Mucosa of descending colon (tissue), 3 donors: Measurements from ENCODE around the gene NCK1. TPM values are rescaled to one million over a fixed set of nuclear protein-coding genes. Genes with fewer than 3 reads are reported as not detected.

Source experiments
- ATAC-seq: fragments of 200-7000 bp; cut with Tn5 transposase; one replicate; pipeline ENCODE4 v1.9.1; 2020; ENCODE audit warnings: mild to moderate bottlenecking, moderate library complexity
- DNase-seq, 3 donors: peaks; one replicate each; pipeline ENCODE4 v3.0.0-alpha.2; 2020
- H3K36me3 ChIP-seq: fragments of 200-600 bp; one replicate; pipeline ENCODE4 v1.8.0; 2021; ENCODE audit warnings: low read depth, mild to moderate bottlenecking
- H3K4me1 ChIP-seq: fragments of 200-600 bp; one replicate; pipeline ENCODE4 v1.8.0; 2021; ENCODE audit warnings: low read depth, mild to moderate bottlenecking
- H3K4me3 ChIP-seq: fragments of 200-600 bp; one replicate; pipeline ENCODE4 v1.8.0; 2021; ENCODE audit warnings: mild to moderate bottlenecking
- H3K9me3 ChIP-seq: fragments of 200-600 bp; one replicate; pipeline ENCODE4 v1.8.0; 2021; ENCODE audit warnings: mild to moderate bottlenecking
- intact Hi-C, 2 donors: fragments of 100-400 bp; cut with DNase I in 1 of 2; cut with micrococcal nuclease in 1 of 2; formaldehyde crosslinking; loops; one replicate each; pipeline versions ENCODE4 v1.11.0 to v1.11.1; 2022; cut with DNase I, micrococcal nuclease
- long read RNA-seq, 2 donors: library from polyadenylated mRNA; unstranded; transcript quantifications; one replicate each; pipeline ENCODE4 v2.0.0, GENCODE V29; 2019 to 2021
- total RNA-seq, 3 donors: library from RNA; stranded (reverse); fragmentation: NEBNext Ultra II Directional in 2 of 3; extraction: Animal tissue kit (Norgen Biotek cat#: 25700) in 2 of 3; gene quantifications; one replicate each; pipeline versions ENCODE4 v1.2.1 to v1.2.4, GENCODE V29; 2021 to 2023
- TF ChIP-seq, protein P1 (sequence below): fragments of 200-600 bp; IDR thresholded peaks from one replicate; pipeline ENCODE4 v1.8.0; 2022; ENCODE audit warnings: antibody characterized with exemption, mild to moderate bottlenecking
- donor health status: DM: no; HTN: no; CAD: no; lungs with moderate emphysema.
- donor health status: DM: no; HTN: no; CAD: no.
- donor health status: DM: no; HTN: yes; CAD: no.

NCK1 gene
- 10 to 100 TPM; 47.0 to 56.4 (median 50.1) TPM for total RNA-seq
- long read RNA-seq, donor 1, transcript NCK1-201 (4 exons, 1,937 nt) = minor isoform, 9 of 30 reads
- long read RNA-seq, donor 1, transcript NCK1-204 (3 exons, 2,403 nt) = major isoform, 12 of 30 reads
- long read RNA-seq, donor 1, partial matches to known transcripts = 0 of 30 reads
- long read RNA-seq, donor 1, other reads (novel, unspliced or antisense) = 4 of 30 reads
- long read RNA-seq, donor 2, transcript NCK1-201 (4 exons, 1,937 nt) = minor isoform, 5 of 49 reads
- long read RNA-seq, donor 2, transcript NCK1-204 (3 exons, 2,403 nt) = major isoform, 28 of 49 reads
- long read RNA-seq, donor 2, partial matches to known transcripts = 0 of 49 reads
- long read RNA-seq, donor 2, other reads (novel, unspliced or antisense) = 7 of 49 reads

DNA sequence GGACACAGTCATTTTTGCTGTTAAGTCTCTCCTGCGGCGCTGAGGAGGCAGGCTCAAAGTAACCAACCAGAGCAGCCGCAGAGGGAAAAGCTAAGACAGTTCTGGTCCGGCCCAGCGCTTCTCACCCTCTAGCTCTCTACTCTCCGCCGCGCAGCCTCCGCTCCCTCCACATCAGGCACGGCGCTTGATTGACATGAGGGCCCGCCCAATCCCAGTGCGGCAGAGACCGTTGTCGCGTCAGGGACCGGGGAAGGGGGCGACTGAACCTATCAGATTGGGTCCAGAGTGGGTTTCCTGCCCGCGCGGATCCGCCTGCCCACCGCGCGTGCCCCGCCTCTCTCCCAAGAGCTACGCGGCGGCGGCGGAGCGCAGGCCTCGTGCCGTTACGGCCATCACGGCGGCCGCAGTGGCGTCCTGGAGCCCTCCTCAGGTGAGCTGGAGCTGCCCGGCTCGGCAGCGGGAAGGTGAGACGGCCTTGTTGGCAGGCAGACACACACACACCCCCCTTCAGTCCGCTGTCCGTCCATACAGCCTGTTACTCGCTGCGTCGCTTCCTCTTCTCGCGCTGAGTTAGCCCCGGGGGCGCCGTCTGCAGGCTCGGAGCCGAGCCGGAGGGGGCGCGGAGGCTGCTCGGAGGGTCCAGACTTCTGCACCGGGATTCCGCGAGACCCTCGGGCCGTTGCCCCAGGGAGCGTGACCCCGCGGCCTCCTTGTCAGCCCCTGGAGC, at the start of gene NCK1:
TSS of gene NCK1 (plus strand) at position 319 of the 727 bp plus-strand sequence. CDS start 65,794 bp downstream, outside the sequence.
- intact Hi-C loops = loop anchor here in 1 of 2 donors (5.0 kb wide), 1 partner anchor 110 kb away; the partner anchor contains the start of gene STAG1
- Histone ChIP-seq H3K9me3 (no peaks in the 10 kb centered on the region), H3K36me3 (no peaks in the 10 kb centered on the region), H3K4me1 (peaks cover 5% of the 10 kb centered on the region), H3K4me3 (peak within 1 kb of the TSS; percentile 68)
- TF ChIP-seq, protein P1, sequence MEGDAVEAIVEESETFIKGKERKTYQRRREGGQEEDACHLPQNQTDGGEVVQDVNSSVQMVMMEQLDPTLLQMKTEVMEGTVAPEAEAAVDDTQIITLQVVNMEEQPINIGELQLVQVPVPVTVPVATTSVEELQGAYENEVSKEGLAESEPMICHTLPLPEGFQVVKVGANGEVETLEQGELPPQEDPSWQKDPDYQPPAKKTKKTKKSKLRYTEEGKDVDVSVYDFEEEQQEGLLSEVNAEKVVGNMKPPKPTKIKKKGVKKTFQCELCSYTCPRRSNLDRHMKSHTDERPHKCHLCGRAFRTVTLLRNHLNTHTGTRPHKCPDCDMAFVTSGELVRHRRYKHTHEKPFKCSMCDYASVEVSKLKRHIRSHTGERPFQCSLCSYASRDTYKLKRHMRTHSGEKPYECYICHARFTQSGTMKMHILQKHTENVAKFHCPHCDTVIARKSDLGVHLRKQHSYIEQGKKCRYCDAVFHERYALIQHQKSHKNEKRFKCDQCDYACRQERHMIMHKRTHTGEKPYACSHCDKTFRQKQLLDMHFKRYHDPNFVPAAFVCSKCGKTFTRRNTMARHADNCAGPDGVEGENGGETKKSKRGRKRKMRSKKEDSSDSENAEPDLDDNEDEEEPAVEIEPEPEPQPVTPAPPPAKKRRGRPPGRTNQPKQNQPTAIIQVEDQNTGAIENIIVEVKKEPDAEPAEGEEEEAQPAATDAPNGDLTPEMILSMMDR = no peak
- DNase-seq (peak; percentile 99), ATAC-seq (peak; percentile 97)

DNA sequence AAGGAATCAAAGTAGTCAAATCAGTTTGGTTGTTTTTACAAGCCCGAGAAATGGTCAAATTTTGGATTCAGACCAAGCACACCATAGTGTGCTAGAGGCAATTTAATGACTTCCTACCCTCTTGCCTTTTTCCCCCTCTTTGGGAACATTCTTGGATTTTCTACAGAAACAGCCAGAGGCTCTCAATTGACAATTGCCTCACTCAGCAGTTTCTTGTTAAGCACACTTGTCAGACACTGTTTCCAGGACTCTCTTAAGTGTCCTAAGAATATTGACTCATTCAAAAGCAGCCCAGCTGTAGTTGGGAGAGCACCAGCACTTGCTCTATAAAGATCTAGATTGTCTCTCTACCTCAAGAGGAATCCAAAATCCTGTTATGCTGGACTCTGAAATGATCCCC, 44.6 kb upstream of the NCK1 start:
- Histone ChIP-seq H3K36me3 (no peaks in the 10 kb centered on the region), H3K4me3 (no peak overlapping the region), H3K4me1 (peaks cover 6% of the 10 kb centered on the region), H3K9me3 (no peaks in the 10 kb centered on the region)
- DNase-seq (no peak), ATAC-seq (no peak)
- TF ChIP-seq, protein P1 = no peak
- intact Hi-C loops = no loop called here

DNA sequence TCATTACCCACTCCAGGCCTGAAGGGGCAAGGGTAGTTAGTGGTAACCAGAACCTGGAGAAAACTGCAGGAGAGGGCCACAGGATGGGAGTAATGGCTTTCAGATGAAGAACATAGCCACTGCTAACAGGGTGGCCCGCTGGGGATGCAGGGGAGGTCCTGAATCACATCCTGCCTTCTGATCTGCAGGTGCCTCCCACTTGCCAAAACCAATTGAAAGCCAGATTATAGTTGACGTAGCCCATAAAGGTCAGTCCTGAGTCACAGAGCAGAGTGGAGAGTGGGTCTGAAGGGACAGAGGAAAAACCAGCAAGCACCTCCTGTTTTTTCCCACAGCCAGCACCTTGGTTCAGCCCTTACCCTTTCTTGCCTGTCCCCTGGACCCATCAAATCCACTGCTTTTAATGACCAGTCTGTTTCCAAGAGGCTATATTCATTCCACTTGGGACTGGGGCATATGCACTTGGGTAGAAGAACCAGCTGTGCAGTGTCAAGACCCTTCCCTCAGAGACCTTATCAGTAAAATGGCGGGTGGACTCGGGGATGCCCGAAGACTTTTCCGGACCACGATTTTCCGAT, 43.7 kb upstream of the NCK1 start:
- TF ChIP-seq, protein P1 = no peak
- intact Hi-C loops = no loop called here
- no peaks in the 10 kb centered on the region for H3K36me3 ChIP-seq
- H3K4me3 ChIP-seq = no peak overlapping the region
- DNase-seq (no peak), ATAC-seq (peak; percentile 29)
- no peaks in the 10 kb centered on the region for H3K9me3 ChIP-seq
- peaks cover 6% of the 10 kb centered on the region for H3K4me1 ChIP-seq

DNA sequence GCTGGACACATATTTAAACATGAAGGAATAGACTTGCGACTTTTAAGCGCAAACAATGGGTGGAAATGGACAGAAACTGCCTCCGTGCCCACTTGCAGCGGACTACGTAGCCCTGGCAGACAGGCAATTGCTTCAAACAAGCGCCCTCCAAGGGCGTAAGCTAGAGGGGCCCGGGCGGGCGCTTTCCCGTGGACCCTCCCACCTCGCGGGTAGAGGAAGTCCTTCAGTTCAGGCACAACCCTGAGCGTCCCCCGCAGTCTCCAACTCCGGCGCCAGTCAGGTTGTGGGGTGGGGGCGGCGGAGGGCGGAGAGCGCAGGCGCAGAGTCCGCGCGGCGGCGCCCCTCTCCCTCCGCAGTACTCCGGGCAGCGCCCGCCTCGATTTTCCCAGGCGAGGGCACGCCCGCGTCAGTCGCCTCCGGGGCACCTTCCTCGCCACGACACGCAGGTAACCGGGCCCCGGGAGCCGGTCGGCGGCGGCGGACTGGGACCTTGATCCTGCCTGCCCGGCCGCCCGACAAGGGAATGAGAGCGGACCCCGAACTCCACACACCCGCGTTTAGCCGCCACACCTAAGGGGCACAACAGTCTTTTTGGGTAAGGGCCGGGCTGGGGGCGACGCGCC, 43.1 kb upstream of the NCK1 start, which contains the start of gene SLC35G2:
TSS of gene SLC35G2 (plus strand) at position 358 of the 623 bp plus-strand sequence. CDS start 35,335 bp downstream, outside the sequence.
- TF ChIP-seq, protein P1 = no peak
- intact Hi-C loops = no loop called here
- peak; percentile 10 to 57 (median 37) for DNase-seq
- Histone ChIP-seq H3K4me1 (peaks cover 6% of the 10 kb centered on the region), H3K36me3 (no peaks in the 10 kb centered on the region), H3K4me3 (no peak within 1 kb of the TSS), H3K9me3 (no peaks in the 10 kb centered on the region)
- ATAC-seq = peak; percentile 48

DNA sequence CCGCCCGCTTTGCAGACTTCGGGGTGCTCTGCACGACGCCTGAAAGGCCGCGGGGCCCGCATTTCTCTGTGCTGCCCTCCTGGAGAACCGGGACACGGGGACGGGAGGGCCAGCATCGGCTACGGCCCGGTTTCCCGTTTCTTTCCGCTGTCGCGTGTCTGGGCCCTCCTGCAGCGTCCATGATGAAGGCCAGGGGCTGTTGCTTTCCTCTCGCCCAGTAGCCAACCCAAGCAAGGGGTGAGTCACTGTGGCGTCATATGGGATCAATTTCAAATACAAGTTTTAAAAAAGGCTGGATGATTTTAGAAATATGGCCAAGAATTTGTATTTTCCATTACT, 42.6 kb upstream of the NCK1 start:
- DNase-seq = peak in 1 of 3 donors; percentile 51
- Histone ChIP-seq H3K9me3 (no peaks in the 10 kb centered on the region), H3K36me3 (no peaks in the 10 kb centered on the region), H3K4me1 (peaks cover 6% of the 10 kb centered on the region), H3K4me3 (no peak overlapping the region)
- intact Hi-C loops = no loop called here
- ATAC-seq = peak; percentile 72
- TF ChIP-seq, protein P1 = no peak
